Activated CD4-positive, alpha-beta T cell treated with anti-CD3 and anti-CD28 coated beads, Interleukin-2, Interleukin-4, amounts not matched to agents 100 ng/mL and 50 ng/mL, durations not matched to agents 16 hours and 8 hours (primary cell): ENCODE results near the gene RBM20.

Experiments
- DNase-seq: peaks from one replicate; pipeline ENCODE4 v3.0.0-alpha.2; 2020; ENCODE audit warnings: low spot score

RBM20 gene

GRCh38 chr10:110739811-110740271 lies 95.7 kb downstream of the RBM20 start:
- no peak for DNase-seq

GRCh38 chr10:110742801-110743200 lies 98.7 kb downstream of the RBM20 start:
- no peak for DNase-seq

GRCh38 chr10:110744782-110745181 lies 100.6 kb downstream of the RBM20 start:
- DNase-seq, result no peak

GRCh38 chr10:110746254-110746826 lies 102.2 kb downstream of the RBM20 start:
- DNase-seq, result peak; percentile 53

GRCh38 chr10:110746969-110747608 lies 103.0 kb downstream of the RBM20 start:
- DNase-seq, result no peak

- no peak for DNase-seq
Measured at GRCh38 chr10:110747609-110748464, 103.7 kb downstream of the RBM20 start.

GRCh38 chr10:110748970-110749369 lies 104.8 kb downstream of the RBM20 start:
- no peak for DNase-seq

- DNase-seq, result no peak
Measured at GRCh38 chr10:110750931-110751330, 106.8 kb downstream of the RBM20 start.

- no peak for DNase-seq
Measured at GRCh38 chr10:110751850-110752249, 107.7 kb downstream of the RBM20 start.

GRCh38 chr10:110753462-110753861 lies 109.3 kb downstream of the RBM20 start:
- peak; percentile 42 for DNase-seq

- DNase-seq, result no peak
Measured at GRCh38 chr10:110754375-110755105, 110.4 kb downstream of the RBM20 start.

- DNase-seq, result no peak
Measured at GRCh38 chr10:110755781-110756180, 111.6 kb downstream of the RBM20 start.

GRCh38 chr10:110756876-110757275 lies 112.7 kb downstream of the RBM20 start:
- DNase-seq, result no peak

- no peak for DNase-seq
Measured at GRCh38 chr10:110757586-110757985, 113.5 kb downstream of the RBM20 start.

- no peak for DNase-seq
Measured at GRCh38 chr10:110758128-110758765, 114.1 kb downstream of the RBM20 start.

- DNase-seq, result no peak
Measured at GRCh38 chr10:110758898-110759297, 114.8 kb downstream of the RBM20 start.

- no peak for DNase-seq
Measured at GRCh38 chr10:110759523-110759922, 115.4 kb downstream of the RBM20 start.

- no peak for DNase-seq
Measured at GRCh38 chr10:110762109-110762848, 118.1 kb downstream of the RBM20 start.

GRCh38 chr10:110762849-110763211 lies 118.7 kb downstream of the RBM20 start:
- no peak for DNase-seq

GRCh38 chr10:110764378-110764777 lies 120.2 kb downstream of the RBM20 start:
- DNase-seq, result no peak
